Measurements from ENCODE around the gene COL1A2.

DNA sequence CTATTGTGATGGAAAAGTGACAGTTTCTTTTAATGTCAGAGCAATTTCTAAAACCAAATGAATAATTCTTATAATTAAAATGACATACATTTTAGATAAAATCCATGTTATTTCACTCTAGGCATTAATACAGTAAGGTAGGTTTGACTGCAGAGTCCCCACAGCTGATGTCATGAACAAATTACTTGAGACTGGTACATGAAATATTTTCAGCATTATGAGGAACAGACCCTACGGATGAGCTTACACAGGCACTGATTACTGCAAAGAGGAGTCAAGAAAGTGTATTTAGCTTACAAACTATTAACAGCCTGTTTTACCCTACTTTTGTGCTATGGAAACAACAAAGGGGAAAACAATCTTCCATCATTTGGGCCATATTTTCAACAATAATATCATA lies 8.9 kb downstream of the COL1A2 start:
- TF ChIP-seq, protein P1, sequence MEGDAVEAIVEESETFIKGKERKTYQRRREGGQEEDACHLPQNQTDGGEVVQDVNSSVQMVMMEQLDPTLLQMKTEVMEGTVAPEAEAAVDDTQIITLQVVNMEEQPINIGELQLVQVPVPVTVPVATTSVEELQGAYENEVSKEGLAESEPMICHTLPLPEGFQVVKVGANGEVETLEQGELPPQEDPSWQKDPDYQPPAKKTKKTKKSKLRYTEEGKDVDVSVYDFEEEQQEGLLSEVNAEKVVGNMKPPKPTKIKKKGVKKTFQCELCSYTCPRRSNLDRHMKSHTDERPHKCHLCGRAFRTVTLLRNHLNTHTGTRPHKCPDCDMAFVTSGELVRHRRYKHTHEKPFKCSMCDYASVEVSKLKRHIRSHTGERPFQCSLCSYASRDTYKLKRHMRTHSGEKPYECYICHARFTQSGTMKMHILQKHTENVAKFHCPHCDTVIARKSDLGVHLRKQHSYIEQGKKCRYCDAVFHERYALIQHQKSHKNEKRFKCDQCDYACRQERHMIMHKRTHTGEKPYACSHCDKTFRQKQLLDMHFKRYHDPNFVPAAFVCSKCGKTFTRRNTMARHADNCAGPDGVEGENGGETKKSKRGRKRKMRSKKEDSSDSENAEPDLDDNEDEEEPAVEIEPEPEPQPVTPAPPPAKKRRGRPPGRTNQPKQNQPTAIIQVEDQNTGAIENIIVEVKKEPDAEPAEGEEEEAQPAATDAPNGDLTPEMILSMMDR (conservative IDR thresholded peaks at IDR 0.05; ENCODE audit: low read length): no peak
- TF ChIP-seq EZH2phosphoT487 (IDR thresholded peaks at IDR 0.05; ENCODE audit: borderline replicate concordance): no peak
